Osteocyte (in vitro differentiated cells): ENCODE measurements around the gene SUN1. TPM values are rescaled to one million over a fixed set of nuclear protein-coding genes. Genes with fewer than 3 reads are reported as not detected.
A peak's percentile ranks its signal among the peaks of the same experiment; 100 is the strongest.

Experiments used
- DNase-seq: peaks from one replicate; pipeline ENCODE4 v3.0.0; 2021; ENCODE audit warnings: mixed read lengths; ENCODE audit not compliant: unreplicated experiment; ENCODE audit errors: extremely low spot score
- H3K27ac Mint-ChIP-seq: one replicate; pipeline ENCODE4 v1.8.0; 2021; ENCODE audit warnings: mild to moderate bottlenecking, mixed read lengths; ENCODE audit not compliant: unreplicated experiment
- H3K27me3 Mint-ChIP-seq: one replicate; pipeline ENCODE4 v1.8.0; 2021; ENCODE audit warnings: mixed read lengths; ENCODE audit not compliant: unreplicated experiment
- H3K36me3 Mint-ChIP-seq: one replicate; pipeline ENCODE4 v1.8.0; 2021; ENCODE audit warnings: mixed read lengths; ENCODE audit not compliant: unreplicated experiment
- H3K4me1 Mint-ChIP-seq: one replicate; pipeline ENCODE4 v1.8.0; 2021; ENCODE audit warnings: mixed read lengths; ENCODE audit not compliant: unreplicated experiment
- H3K4me3 Mint-ChIP-seq: one replicate; pipeline ENCODE4 v1.8.0; 2021; ENCODE audit warnings: mild to moderate bottlenecking, moderate library complexity, mixed read lengths; ENCODE audit not compliant: unreplicated experiment
- H3K9me3 Mint-ChIP-seq: one replicate; pipeline ENCODE4 v1.8.0; 2021; ENCODE audit warnings: mixed read lengths; ENCODE audit not compliant: unreplicated experiment
- total RNA-seq: library from RNA; stranded (reverse); gene quantifications from 2 replicates; pipeline ENCODE4 v1.2.1, GENCODE V29; 2021
- TF ChIP-seq, protein P1 (sequence below): fragments of 200-600 bp; sonication (generic); IDR thresholded peaks from 2 replicates; pipeline ENCODE4 v1.5.0; 2021; ENCODE audit warnings: antibody characterized with exemption, mild to moderate bottlenecking, moderate library complexity

SUN1 gene
- total RNA-seq, 1 donor from 2014 or later = 212 TPM

DNA sequence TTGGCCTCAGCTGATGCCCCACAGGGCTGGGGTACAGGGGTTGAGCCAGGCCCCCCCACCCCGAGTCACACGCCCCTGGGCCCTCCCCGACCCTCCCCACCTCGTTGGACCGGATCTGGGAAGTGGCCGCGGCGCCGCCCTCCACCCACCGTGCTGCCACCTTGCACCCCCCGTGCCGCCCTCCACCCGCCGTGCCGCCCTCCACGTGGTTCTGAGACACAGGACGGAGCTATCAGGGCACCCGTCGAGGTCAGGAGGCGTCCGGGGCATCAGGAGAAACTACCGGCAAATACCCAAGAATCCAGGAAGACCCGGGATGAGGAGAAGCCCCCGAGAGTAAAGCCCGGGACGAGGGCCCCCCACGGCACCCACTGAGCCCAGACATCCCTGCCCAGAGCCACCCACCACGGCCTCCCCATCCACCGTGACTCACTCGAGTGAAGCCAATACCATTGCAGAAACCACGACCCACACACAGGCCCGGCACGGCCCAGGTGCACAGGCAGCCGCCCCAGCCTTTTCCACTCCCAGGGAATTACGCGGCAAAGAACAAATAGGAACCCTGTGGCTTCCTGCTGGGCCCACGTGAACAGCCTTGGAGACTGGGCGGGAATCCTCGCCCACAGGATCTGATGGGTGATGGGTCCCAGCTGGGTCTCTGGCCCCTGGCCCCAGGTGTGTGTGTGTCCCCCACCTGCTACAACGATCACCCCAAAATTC, 88.2 kb downstream of the SUN1 start:
- Mint-ChIP-seq H3K27me3 (no peaks in the 10 kb centered on the region), H3K27ac (no peak overlapping the region), H3K4me3 (no peak overlapping the region), H3K4me1 (peaks cover 23% of the 10 kb centered on the region), H3K36me3 (no peaks in the 10 kb centered on the region), H3K9me3 (no peaks in the 10 kb centered on the region)
- TF ChIP-seq, protein P1, sequence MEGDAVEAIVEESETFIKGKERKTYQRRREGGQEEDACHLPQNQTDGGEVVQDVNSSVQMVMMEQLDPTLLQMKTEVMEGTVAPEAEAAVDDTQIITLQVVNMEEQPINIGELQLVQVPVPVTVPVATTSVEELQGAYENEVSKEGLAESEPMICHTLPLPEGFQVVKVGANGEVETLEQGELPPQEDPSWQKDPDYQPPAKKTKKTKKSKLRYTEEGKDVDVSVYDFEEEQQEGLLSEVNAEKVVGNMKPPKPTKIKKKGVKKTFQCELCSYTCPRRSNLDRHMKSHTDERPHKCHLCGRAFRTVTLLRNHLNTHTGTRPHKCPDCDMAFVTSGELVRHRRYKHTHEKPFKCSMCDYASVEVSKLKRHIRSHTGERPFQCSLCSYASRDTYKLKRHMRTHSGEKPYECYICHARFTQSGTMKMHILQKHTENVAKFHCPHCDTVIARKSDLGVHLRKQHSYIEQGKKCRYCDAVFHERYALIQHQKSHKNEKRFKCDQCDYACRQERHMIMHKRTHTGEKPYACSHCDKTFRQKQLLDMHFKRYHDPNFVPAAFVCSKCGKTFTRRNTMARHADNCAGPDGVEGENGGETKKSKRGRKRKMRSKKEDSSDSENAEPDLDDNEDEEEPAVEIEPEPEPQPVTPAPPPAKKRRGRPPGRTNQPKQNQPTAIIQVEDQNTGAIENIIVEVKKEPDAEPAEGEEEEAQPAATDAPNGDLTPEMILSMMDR = no peak
- peak; percentile 81 for DNase-seq

DNA sequence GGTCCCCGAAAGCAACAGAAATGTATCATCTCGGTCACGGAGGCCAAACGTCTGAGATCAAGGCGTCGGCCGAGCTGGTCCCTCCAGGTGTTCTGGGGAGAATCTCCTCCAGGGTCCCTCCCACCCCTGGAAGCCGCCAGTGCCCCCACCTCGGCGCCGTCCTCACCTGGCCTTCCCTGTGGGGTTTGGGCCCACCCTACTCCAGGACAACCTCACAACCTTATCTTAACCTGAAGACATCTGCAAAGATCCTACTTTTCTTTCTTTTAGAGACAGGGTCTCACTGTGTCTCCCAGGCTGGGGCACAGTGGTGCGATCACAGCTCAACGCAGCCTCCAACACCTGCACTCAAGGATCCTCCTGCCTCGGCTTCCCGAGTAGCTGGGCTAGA, 88.8 kb downstream of the SUN1 start:
- Mint-ChIP-seq H3K4me1 (peaks cover 17% of the 10 kb centered on the region), H3K9me3 (no peaks in the 10 kb centered on the region), H3K4me3 (no peak overlapping the region), H3K27ac (no peak overlapping the region), H3K36me3 (no peaks in the 10 kb centered on the region), H3K27me3 (no peaks in the 10 kb centered on the region)
- peak; percentile 76 for DNase-seq
- TF ChIP-seq, protein P1 = no peak

DNA sequence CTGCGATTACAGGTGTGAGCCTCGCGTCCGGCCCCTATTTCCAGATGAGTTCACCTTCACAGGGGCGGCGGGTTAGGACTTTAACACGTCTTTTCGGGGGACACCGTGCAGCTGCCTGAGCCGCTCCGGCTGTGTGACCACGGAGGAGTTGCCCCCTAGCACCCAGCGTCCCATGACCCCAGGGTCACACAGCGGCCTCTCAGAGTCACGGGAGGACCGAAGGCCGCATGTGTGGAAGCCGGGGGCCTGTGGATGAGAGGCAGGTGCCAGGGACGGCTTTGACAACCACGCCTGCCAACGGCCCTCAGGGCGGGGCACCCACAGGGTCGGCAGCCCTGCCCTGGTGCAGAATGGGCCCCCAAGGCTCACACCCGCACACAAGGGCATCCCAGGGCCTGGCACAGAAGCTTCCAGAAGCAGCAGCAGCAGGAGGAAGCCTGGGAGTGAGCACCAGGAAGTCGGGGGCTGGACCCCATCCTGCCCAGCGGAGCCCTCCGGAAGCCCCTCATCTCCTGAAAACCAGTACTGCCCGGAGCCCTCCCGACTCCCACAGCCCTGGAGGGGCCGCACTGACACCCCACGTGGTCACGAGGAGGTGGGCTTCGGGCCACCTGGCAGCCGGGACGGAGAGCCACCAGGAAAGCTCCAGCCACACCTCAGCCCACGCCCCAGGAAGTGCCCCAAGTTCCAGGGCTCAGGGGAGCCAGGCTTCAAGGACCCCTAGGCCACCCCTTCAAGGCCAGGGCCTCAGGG, 89.5 kb downstream of the SUN1 start:
- Mint-ChIP-seq H3K36me3 (no peaks in the 10 kb centered on the region), H3K4me3 (no peak overlapping the region), H3K4me1 (peaks cover 11% of the 10 kb centered on the region), H3K27ac (no peak overlapping the region), H3K27me3 (no peaks in the 10 kb centered on the region), H3K9me3 (no peaks in the 10 kb centered on the region)
- DNase-seq = peak; percentile 80
- TF ChIP-seq, protein P1 = no peak

DNA sequence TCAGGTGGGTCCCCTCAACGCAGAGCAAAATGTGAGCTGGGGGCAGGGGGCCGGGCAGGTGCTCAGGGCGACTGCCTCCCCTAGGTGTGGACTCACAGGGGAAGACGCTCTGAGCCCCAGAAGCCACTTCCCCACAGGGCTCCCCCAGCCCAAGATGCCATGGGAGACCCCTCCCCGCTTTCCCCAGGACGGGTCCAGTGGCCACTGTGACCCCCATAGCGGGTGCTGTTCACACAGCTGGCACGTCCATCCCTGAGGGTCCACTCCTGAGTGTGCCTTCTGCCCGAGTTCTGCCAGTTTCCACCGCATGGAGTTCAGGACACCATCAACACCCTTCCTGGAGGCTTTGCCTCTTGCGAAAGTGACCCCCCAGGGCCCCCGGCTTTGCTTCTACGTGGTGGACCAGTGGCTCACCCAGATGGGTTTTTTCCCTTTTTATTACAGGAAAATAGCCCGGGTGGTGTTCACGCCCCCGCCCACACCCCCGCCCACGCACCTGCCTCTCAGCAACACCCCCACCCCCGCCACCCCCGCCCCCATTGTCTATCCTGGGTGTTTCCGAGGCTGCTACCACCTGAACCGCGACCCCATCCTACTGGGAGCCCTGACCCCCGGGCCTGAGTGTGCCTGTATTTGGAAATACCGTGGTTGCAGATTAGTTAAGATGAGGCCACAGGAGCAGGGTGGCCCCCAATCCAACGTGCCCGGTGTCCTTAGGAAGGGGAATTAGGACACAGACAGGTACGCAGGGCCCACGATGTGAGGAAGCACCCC, 90.2 kb downstream of the SUN1 start:
- H3K9me3 Mint-ChIP-seq = no peaks in the 10 kb centered on the region
- no peak overlapping the region for H3K27ac Mint-ChIP-seq
- DNase-seq = no peak
- H3K27me3 Mint-ChIP-seq = no peaks in the 10 kb centered on the region
- TF ChIP-seq, protein P1 = no peak
- H3K4me1 Mint-ChIP-seq = peaks cover 11% of the 10 kb centered on the region
- H3K4me3 Mint-ChIP-seq = no peak overlapping the region
- no peaks in the 10 kb centered on the region for H3K36me3 Mint-ChIP-seq
